Esophagus muscularis mucosa (tissue), 3 donors: ENCODE measurements around the gene DMD.

Experiments
- POLR2AphosphoS5 ChIP-seq, 2 donors: sonication (generic); formaldehyde crosslinking; IDR thresholded peaks; one replicate each; pipeline ENCODE4 v1.6.1; 2017; ENCODE audit warnings: antibody characterized with exemption in 2 of 2
- TF ChIP-seq, protein P1 (sequence below), 3 experiments: fragments of 200-600 bp in 2 of 3; fragments of 450-650 bp in 1 of 3; sonication (generic) in 2 of 3; IDR thresholded peaks; one replicate each; pipeline ENCODE4 v1.5.1; 2017 to 2019; ENCODE audit warnings: antibody characterized with exemption in 3 of 3, mild to moderate bottlenecking in 2 of 3, moderate library complexity in 1 of 3

DNA sequence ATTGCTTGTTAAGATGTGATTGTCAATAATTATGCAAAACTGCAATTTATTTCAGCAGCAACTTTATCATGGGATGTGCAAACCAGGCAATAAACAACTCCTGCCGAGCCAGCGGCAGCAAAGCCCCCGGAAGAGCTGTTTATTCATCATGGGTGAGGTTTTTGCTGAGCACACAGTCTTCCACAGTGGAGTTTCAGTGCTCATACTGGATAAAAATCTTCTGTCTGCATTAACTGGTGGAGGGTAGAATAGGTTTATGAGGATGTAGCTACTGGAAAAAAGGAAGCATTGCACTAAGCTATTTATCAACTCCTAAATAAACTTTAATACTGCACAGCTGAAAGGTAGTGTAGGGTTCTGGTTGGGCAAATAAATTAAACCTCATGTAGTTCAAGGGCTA lies 1582.2 kb downstream of the DMD start:
- no peak for TF ChIP-seq POLR2AphosphoS5 (IDR thresholded peaks at IDR 0.05)
- TF ChIP-seq, protein P1, sequence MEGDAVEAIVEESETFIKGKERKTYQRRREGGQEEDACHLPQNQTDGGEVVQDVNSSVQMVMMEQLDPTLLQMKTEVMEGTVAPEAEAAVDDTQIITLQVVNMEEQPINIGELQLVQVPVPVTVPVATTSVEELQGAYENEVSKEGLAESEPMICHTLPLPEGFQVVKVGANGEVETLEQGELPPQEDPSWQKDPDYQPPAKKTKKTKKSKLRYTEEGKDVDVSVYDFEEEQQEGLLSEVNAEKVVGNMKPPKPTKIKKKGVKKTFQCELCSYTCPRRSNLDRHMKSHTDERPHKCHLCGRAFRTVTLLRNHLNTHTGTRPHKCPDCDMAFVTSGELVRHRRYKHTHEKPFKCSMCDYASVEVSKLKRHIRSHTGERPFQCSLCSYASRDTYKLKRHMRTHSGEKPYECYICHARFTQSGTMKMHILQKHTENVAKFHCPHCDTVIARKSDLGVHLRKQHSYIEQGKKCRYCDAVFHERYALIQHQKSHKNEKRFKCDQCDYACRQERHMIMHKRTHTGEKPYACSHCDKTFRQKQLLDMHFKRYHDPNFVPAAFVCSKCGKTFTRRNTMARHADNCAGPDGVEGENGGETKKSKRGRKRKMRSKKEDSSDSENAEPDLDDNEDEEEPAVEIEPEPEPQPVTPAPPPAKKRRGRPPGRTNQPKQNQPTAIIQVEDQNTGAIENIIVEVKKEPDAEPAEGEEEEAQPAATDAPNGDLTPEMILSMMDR (IDR thresholded peaks at IDR 0.05), result no peak
